GM18498 (cell line): ENCODE measurements around the gene ASB13.
A peak's percentile ranks its signal among the peaks of the same experiment; 100 is the strongest.
"Not testable (repeated sequence)": the region's sequence is repeated elsewhere in the genome, so short reads cannot be mapped to it uniquely, and the experiment has no call there.

ENCODE experiments used
- ATAC-seq: cut with Tn5 transposase; IDR thresholded peaks from one replicate; pipeline ENCODE4 v1.9.1; 2021; ENCODE audit warnings: mild to moderate bottlenecking, moderate library complexity; ENCODE audit not compliant: unreplicated experiment

Gene ASB13

DNA sequence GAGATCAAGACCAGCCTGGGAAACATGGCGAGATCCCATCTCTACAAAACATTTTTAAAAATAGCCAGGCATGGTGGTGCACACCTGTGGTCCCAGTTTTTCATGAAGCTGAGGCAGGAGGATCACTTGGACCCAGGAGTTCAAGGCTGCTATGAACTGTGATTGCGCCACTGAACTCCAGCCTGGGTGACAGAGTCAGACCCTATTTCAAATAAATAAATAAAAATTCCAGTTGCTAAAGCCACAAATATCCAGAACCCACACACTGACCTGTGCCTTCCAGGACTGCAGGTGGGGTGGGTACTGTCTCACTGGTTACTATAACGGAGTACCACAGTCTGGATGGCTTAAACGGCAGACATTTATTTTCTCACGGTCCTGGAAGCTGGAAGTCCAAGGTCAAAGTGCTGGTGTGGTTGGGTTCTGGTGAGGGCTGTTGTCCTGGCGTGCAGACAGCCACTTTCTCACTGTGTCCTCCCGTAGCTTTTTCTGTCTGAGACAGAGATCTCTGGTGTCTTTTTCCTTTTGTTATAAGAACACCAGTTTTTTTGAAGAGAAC lies 38.8 kb downstream of the ASB13 start:
- no peak for ATAC-seq

DNA sequence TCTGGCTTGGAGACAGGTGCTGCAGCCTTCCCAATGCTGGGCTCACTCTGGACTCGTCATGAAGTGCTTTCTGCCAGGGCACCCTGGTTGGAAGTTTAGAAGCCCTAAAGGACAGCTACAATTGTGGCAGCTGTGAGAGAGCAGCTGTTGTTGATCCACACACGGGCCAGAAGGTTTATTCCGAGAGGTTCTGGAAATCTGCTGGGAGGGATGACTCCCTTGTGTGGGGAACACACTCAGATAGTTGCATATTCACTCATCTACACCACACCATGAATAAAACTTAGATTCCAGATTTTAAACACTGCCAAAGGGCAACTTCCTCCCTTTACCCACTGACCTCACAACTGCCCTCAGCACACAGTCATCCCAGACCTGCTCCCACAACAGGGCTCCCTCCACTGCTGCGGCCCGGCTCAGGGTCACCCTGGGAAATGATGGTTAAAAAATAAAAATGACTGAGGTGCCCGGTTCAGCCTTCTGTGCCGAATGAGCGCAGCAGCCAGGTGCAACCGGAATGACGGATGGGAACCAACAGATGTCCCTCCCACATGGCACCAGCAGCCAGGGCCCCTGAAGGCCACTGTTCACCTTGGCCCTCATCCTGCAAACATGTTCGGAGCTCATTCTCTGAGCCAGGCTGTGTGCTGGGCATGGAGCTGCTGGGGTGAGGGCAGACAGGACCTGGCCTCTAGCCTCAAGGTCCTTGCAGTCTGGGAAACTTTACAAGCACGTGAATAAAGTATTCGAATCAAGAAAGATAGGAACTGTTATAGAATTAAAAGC lies 40.2 kb downstream of the ASB13 start:
- no peak for ATAC-seq

DNA sequence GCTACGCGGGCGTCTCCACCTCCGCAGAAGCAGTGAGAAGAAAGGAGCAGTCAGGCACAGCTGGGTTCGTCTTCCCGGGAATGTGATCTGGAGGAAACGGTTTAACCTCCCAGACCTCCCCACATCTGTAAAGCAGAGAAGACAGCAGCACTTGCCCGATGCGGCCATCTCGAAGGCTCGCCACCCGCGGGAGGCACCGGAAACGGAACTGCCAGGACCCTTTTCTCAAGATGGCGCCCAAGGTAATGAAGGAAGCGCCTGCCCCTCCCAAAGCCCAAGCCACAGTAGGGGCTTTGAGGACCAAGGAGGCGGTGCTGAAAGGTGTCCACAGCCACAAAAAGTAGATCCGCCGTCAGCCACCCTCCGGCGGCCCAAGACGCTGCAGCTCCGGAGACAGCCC lies 41.7 kb downstream of the ASB13 start:
- no peak for ATAC-seq

DNA sequence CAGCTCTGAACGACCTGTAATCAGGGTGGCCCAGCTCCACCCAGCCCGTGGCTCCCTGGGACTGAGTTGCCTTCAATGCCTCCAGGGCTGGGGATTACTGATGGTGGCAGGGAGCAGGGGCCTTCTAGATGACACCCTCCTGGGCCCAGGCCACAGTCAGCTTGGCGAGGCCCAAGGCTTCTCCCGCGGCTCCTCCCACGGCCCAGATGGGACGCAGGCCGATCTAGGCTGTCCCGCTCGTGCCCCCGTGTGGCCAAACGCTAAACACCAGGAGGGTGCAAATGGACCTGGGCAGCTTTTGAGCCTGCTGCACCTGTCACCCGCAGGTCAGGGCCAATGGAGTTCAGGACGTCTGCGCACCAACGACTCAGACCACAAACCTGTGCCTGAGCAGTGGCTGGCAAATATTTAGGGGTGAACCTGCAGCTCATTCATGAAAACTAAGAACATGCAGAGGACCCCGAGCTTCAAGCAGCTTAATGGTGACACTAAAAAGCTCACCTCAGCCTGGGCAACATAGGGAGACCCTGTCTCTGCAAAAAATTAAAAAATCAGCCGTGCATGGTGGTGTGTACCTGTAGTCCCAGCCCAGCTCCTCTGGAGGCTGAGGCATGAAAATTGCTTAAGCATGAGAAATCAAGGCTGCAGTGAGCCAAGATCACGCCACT lies 43.2 kb downstream of the ASB13 start:
- ATAC-seq, result peak; percentile 94

DNA sequence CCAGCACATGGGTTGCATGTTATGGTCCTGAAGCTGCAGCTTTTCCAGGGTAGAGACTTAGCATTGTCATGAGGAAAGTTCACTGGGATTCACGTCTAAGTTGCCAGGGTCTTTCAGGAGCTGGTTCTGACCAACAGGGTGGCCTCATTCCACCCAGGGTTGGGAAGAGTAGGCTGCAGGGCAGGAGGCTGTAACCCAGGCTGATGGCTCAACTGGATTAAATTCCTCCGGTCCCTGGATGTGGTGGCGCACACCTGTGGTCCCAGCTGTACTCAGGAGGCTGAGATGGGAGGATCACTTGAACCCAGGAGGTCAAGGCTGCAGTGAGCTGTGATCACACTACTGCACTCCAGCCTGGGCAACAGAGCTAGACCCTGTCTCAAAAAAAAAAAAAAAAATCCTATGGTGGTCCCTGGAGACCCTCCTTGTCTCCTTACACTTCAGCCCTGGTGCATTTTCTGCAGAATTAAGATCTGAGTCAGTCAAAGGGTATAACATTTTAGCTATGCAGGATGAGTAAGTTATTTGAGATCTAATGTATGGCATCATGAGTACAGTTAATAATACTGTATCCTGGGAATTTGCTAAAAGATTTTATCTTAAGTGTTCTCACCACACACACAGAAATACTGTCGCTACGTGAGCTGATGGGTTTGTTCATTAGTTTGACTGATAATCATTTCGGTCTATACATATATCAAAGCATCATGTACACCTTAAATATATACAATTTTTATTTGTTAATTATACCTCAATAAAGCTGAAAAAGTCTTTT lies 44.0 kb downstream of the ASB13 start:
- no peak for ATAC-seq

DNA sequence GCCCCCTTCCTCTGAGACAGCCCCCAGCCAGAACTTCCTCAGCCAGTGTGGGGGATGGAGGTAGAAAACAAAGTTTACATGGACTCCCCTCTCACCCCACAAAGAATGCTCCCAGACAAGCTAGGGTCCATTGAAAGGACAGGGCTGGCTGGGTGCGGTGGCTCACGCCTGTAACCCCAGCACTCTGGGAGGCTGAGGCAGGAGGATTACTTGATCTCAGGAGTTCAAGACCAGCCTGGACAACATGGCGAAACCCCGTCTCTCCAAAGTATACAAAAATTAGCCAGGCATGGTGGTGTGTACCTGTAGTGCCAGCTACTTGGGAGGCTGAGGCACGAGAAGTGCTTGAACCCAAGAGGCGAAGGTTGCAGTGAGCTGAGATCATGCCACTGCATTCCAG lies 45.0 kb downstream of the ASB13 start:
- ATAC-seq, result not testable (repeated sequence)

DNA sequence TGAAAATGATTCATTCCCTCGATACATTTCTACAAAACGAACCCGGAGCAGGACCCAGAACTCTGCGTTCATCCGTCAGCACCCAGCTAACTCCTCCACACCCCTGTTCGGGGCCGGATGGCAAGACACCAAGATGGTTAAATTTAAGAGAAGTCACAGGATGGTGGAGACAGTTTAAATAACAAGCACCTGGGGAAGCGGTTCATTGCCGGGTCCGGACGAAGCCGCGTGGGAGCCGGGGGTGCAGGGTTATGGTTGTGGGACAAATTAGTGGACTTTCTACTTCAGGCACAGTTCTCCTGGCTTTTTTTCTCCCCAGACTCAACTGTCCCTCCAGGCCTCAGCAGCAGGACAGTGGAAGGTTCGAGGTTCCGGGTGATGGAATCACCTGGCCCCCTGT lies 45.4 kb downstream of the ASB13 start:
- no peak for ATAC-seq

DNA sequence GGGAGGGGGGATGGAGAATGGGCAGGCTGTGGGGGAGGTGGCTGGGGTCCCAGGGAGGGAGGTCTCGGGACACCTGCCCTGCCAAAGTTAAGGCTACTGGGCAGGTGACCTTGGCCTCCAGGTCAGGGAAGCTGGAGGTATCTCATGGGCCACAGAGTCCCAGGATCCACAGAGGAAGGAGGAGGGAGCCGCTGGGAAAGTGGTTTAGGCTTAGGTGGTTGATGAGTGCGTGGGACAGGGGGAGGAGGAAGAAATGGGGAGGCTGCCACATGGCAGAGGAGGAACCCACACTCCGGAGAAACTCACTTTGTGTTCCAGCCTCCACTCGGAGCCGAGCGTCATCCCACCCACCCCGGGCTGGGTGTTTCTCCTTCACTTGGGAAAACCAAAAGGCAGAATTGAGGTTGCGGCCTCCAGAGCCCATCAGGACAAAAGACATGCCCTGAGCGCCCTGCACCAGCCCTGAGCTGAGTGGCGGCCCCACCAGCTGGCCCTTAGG lies 46.1 kb downstream of the ASB13 start:
- ATAC-seq, result no peak

DNA sequence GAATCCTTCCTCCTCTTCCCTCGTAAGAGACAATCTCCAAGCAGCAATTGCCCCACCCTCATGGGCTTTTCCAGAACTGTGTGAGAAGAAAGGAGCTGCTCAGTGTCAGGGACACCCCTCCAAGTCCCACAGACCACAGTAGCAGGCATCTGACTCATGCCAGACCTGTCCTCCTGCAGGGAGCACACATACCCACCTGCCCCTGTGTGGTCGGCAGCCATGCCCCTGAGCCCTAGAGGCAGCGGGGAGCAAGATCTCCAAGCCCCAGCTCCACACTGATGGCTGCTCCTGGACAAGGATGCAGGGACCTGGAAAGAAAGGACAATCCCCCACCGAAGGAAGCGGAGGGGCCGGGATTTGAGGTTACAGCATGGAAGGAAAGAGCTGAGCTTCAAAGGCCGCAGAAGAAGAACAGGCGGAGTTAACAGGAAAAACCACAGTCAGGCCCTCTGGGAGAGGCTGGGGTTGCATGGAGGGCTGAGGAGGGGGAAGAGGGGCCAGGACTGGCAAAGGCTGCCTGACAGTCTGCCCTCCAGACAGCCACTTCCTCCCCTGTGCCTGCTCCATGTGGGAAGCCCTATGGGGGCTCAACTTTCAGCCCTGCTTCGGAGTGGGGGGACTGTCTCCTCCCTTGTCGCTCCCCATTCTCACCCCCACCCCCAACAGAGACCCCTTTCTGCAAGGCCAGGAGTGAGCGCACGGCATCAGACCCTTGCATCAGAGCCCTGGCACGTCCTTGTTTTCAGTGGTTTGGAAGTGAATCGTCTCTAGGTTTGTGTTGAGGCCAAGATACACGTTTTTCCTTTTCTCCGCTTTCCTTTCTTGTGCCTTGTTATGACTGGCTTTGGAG lies 46.8 kb downstream of the ASB13 start:
- no peak for ATAC-seq

DNA sequence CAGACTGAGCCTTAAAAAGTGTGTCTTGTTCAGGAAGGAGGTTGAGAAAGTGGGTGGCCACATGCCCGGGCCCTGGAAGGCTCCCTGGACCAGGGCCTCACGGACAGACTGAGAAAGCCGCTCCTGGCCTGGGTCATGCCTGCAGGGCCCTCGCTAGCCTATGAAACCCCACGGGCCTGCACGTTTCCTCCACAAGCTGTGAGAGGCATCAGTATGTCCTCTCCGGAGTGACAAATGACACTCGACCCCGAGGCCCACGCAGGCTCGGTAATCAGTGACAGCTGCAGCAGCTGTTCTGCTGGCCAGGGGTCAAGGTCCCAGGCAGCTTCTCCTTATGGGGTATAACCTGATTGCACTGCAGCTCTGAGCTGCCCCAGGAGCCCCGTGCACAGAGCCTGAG lies 47.6 kb downstream of the ASB13 start:
- no peak for ATAC-seq

DNA sequence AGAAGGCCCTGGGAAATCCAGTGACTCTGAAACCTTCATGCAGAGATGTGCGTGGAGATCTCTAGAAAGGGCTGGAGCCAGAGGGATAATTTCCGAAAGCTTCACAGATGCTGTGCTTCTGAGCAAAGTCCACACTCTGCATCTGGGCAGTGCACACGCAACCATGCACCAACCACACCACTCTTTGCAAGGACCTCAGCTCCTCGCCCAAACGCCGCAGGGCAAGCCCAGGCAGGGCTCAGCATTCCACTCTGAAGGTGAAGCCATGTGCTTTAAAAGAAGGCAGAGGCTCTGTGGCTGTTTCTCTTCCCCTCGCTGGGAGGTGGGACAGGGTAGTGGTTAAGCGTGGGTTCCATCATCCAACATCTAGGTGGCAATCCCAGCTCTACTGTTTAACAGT lies 48.4 kb downstream of the ASB13 start:
- ATAC-seq, result no peak

DNA sequence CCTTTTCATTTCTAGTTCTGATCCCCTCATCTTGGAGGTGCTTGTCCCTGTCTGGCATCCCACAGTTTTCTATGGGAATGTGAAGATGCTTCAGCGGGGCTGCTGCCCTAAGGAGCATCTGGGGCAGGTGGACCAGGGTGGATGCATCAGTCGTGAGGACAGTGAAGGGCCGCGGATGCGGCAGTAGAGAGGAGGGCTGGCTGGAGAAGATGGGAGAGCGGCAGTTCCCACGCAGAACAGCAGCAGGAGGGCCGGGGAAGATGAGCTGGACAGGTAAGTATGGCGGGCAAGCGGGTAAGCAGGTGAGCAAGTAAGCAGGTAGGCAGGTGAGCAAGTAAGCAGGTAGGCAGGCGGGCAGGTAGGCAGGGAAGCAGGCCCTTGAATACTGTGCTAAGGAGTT lies 48.9 kb downstream of the ASB13 start:
- ATAC-seq, result no peak

DNA sequence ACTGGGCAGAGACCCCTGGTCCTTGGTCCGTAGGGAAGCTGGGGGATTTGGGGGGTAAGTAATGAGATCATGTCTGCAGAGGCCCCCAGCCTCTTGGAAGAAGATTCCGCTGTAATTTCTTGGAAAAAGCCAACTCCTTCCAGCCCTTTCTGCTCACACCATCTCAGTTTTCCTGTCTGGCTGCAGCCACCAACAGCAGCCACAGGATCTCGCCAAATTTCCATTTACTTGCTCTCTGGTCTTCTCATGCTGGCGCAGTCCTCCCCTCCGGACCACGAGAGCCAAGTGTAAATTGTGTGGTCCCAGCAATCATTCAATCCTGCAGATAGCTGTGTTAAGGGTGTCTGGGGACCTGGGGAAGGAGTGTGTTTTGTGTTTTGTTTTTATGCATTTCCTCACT lies 49.6 kb downstream of the ASB13 start:
- ATAC-seq, result no peak

DNA sequence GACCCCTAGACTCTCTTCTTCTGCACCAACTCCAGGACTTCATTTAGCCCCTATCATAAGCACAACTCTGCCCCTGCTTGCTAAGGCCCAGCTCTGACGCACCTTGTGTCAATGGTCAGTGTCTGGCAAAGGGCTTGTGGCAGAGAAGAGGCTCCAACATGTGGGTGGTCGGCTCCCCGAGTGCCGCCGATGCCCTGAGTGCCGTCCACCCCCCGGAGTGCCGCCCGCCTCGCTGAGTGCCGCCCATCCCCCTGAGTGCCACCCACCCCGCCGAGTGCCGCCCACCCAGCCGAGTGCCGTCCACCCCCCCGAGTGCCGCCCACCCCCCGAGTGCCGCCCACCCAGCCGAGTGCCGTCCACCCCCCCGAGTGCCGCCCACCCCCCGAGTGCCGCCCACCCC lies 50.3 kb downstream of the ASB13 start:
- ATAC-seq, result no peak

DNA sequence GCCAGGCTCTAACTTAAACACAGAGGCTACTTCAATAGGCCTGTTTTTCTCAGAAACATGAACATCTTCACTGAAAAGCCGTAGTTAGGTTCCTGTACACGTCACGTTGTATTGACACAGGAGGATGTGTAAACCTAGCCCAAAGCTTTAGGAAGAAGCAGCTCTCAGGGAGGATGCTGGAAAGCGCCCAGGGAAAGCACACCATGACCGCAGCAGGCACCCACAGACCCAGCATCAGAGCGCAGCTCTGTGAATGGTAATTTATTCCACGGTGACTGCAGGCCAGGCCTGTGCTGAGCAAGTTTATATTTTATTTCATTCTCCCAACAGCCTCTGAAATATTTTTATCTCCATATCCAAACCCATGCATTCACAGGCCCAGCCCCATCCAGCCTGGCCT lies 51.1 kb downstream of the ASB13 start:
- no peak for ATAC-seq

DNA sequence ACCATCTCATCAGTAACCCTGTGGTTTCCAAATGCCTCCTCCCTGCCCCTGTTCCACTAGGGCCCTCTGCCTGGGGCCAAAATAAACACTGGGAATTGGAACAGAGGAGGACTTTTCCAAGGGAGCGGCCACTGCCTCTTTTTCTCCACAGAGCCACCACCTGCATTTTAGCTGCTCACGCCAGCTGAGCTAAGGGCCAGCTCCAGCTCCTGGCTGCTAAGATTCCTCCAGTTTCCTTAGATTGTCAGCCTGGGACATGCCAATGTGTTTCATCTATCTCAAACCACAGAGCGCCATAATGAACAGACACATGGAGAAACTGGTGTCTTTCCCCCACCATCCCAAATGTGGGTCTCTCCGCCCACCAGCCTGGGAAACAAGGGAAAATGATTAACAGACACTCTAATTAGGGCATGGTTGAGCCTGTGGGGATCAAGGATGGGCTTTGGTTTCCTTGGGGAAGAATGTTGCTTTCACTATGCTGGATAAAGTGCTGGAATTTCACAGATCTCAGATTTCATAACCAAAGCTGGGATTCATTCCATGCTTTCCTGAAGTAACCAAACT lies 52.2 kb downstream of the ASB13 start:
- no peak for ATAC-seq

DNA sequence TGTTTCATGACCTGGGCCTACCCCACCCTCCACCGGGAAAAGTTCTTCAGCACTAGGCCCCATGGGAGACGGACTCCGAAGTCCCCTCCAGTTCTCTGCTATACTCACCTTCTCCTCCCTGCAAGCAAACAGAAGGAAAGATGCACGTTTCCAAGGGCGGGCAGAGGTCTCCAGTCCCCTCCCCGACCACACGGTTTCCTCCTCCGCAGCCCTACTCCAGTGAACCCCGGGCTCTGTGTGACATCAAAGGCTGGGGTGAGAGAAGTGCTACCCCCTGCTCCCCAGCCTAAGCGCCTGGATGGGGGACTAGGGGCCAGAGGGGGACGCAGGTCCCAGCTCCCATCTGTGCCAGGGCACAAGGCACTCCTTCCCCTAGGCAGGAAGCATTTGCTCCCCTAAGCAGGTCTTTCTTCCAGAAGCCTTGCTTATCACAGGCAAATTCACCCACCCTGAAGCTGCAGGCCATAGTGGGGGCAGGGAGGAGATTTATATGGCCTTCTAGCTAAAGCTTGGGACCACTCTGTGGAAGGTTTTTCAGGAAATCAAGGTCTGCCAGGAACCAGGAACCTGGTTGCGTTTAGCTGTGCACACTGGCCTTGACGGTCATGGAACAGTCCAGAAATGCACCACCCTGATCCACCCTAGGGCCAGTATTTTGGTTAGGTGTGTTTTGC lies 52.8 kb downstream of the ASB13 start:
- ATAC-seq, result no peak

DNA sequence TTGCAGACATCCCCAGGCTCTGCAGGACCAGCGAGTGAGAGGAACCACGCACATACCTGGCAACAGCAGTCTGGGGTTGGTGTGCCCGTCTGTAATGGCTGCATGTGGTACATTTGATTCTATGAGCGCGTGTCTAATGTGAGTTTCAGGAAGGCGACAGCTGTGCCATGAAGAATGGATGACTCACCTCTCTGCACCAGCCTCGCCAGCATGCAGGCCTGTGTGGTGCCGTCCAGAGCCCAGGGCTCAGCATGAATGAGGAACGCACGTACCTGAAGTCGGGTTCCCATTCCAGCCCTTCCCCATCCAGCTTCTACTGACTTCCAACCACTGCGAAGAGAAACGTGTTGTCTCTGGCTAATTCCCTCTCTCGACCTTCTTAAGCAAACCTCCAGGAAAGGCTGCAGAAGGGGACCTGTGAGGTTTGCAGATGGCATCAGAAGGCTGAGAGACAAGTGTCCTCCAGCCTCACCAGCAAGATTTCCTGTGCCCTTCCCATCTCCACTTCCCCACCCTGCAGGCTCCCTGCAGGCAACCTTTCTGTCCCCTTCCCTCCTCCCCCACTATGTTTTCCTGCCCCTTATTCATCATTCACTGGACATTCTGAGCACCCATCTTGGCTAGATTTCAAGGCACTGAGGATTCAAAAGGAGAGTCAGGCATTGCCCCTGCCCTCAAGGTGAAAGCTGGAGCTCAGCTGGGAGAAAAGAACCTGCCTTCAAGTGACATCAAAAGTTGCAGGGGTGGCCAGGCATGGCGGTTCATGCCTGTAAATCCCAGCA lies 54.3 kb downstream of the ASB13 start:
- no peak for ATAC-seq
